ENCODE data around the gene OXCT1. TPM values are rescaled to one million over a fixed set of nuclear protein-coding genes. Genes with fewer than 3 reads are reported as not detected.
"Not testable (repeated sequence)": the region's sequence is repeated elsewhere in the genome, so short reads cannot be mapped to it uniquely, and the experiment has no call there.

Gene OXCT1
- total RNA-seq, 1 donor from 2014 or later, result 28.7 TPM

- no peak for DNase-seq (ENCODE audit: low spot score)
Measured at GRCh38 chr5:41827792-41828191, 42.4 kb downstream of the OXCT1 start.

GRCh38 chr5:41822036-41822435 lies 48.2 kb downstream of the OXCT1 start:
- DNase-seq (ENCODE audit: low spot score), result no peak

GRCh38 chr5:41821051-41821450 lies 49.2 kb downstream of the OXCT1 start:
- DNase-seq (ENCODE audit: low spot score), result no peak

- no peak for DNase-seq (ENCODE audit: low spot score)
Measured at GRCh38 chr5:41820150-41820549, 50.1 kb downstream of the OXCT1 start.

GRCh38 chr5:41817625-41818301 lies 52.5 kb downstream of the OXCT1 start:
- DNase-seq (ENCODE audit: low spot score), result no peak

GRCh38 chr5:41815663-41816229 lies 54.5 kb downstream of the OXCT1 start:
- DNase-seq (ENCODE audit: low spot score), result no peak

GRCh38 chr5:41815261-41815660 lies 55.0 kb downstream of the OXCT1 start:
- DNase-seq (ENCODE audit: low spot score), result no peak

- DNase-seq (ENCODE audit: low spot score), result not testable (repeated sequence)
Measured at GRCh38 chr5:41814306-41814705, 55.9 kb downstream of the OXCT1 start.

- no peak for DNase-seq (ENCODE audit: low spot score)
Measured at GRCh38 chr5:41812156-41812555, 58.1 kb downstream of the OXCT1 start.

GRCh38 chr5:41809128-41809527 lies 61.1 kb downstream of the OXCT1 start:
- no peak for DNase-seq (ENCODE audit: low spot score)

GRCh38 chr5:41808294-41808693 lies 61.9 kb downstream of the OXCT1 start:
- DNase-seq (ENCODE audit: low spot score), result no peak

- DNase-seq (ENCODE audit: low spot score), result no peak
Measured at GRCh38 chr5:41797662-41798061, 72.6 kb downstream of the OXCT1 start.

- no peak for DNase-seq (ENCODE audit: low spot score)
Measured at GRCh38 chr5:41796061-41796460, 74.2 kb downstream of the OXCT1 start.

GRCh38 chr5:41795125-41795524 lies 75.1 kb downstream of the OXCT1 start:
- DNase-seq (ENCODE audit: low spot score), result no peak

GRCh38 chr5:41794471-41794870 lies 75.8 kb downstream of the OXCT1 start:
- no peak for DNase-seq (ENCODE audit: low spot score)

- no peak for DNase-seq (ENCODE audit: low spot score)
Measured at GRCh38 chr5:41793141-41793770, 77.0 kb downstream of the OXCT1 start.

GRCh38 chr5:41790038-41790776 lies 80.0 kb downstream of the OXCT1 start:
- no peak for DNase-seq (ENCODE audit: low spot score)

GRCh38 chr5:41789434-41789833 lies 80.8 kb downstream of the OXCT1 start:
- DNase-seq (ENCODE audit: low spot score), result no peak

- no peak for DNase-seq (ENCODE audit: low spot score)
Measured at GRCh38 chr5:41788941-41789368, 81.3 kb downstream of the OXCT1 start.

- no peak for DNase-seq (ENCODE audit: low spot score)
Measured at GRCh38 chr5:41787265-41787664, 83.0 kb downstream of the OXCT1 start.

GRCh38 chr5:41785061-41785460 lies 85.2 kb downstream of the OXCT1 start:
- DNase-seq (ENCODE audit: low spot score), result no peak

GRCh38 chr5:41778410-41778809 lies 91.8 kb downstream of the OXCT1 start:
- DNase-seq (ENCODE audit: low spot score), result no peak

GRCh38 chr5:41776435-41776834 lies 93.8 kb downstream of the OXCT1 start:
- DNase-seq (ENCODE audit: low spot score), result no peak
